ENCODE results near the gene EPB42.
"Not testable (repeated sequence)": the region's sequence is repeated elsewhere in the genome, so short reads cannot be mapped to it uniquely, and the experiment has no call there.

The EPB42 gene

GRCh38 chr15:43212299-43212698 is 8.5 kb downstream of the EPB42 start:
- DNase-seq (ENCODE audit: low read depth) = no peak

- no peak for DNase-seq (ENCODE audit: low read depth)
Observed at GRCh38 chr15:43211224-43211735, 9.5 kb downstream of the EPB42 start.

- DNase-seq (ENCODE audit: low read depth) = no peak
Observed at GRCh38 chr15:43210807-43211206, 10.0 kb downstream of the EPB42 start.

- no peak for DNase-seq (ENCODE audit: low read depth)
Observed at GRCh38 chr15:43210172-43210745, 10.6 kb downstream of the EPB42 start.

GRCh38 chr15:43209059-43209824 is 11.6 kb downstream of the EPB42 start:
- no peak for DNase-seq (ENCODE audit: low read depth)

GRCh38 chr15:43208052-43209002 is 12.5 kb downstream of the EPB42 start:
- DNase-seq (ENCODE audit: low read depth) = no peak

- no peak for DNase-seq (ENCODE audit: low read depth)
Observed at GRCh38 chr15:43207024-43207423, 13.8 kb downstream of the EPB42 start.

- DNase-seq (ENCODE audit: low read depth) = no peak
Observed at GRCh38 chr15:43206054-43206453, 14.8 kb downstream of the EPB42 start.

- peak; percentile 29 for DNase-seq (ENCODE audit: low read depth)
Observed at GRCh38 chr15:43204016-43204901, 16.6 kb downstream of the EPB42 start.

GRCh38 chr15:43199945-43200488 is 20.8 kb downstream of the EPB42 start:
- no peak for DNase-seq (ENCODE audit: low read depth)

GRCh38 chr15:43198992-43199391 is 21.8 kb downstream of the EPB42 start:
- DNase-seq (ENCODE audit: low read depth) = no peak

- not testable (repeated sequence) for DNase-seq (ENCODE audit: low read depth)
Observed at GRCh38 chr15:43198556-43198955, 22.3 kb downstream of the EPB42 start.

- not testable (repeated sequence) for DNase-seq (ENCODE audit: low read depth)
Observed at GRCh38 chr15:43197773-43198172, 23.0 kb downstream of the EPB42 start.

- no peak for DNase-seq (ENCODE audit: low read depth)
Observed at GRCh38 chr15:43196760-43197548, 23.9 kb downstream of the EPB42 start.

GRCh38 chr15:43194795-43195194 is 26.0 kb downstream of the EPB42 start:
- DNase-seq (ENCODE audit: low read depth) = no peak

GRCh38 chr15:43193710-43194109 is 27.1 kb downstream of the EPB42 start:
- no peak for DNase-seq (ENCODE audit: low read depth)

GRCh38 chr15:43190178-43190577 is 30.6 kb downstream of the EPB42 start:
- DNase-seq (ENCODE audit: low read depth) = no peak

GRCh38 chr15:43189296-43189695 is 31.5 kb downstream of the EPB42 start:
- no peak for DNase-seq (ENCODE audit: low read depth)

- DNase-seq (ENCODE audit: low read depth) = no peak
Observed at GRCh38 chr15:43187544-43188155, 33.2 kb downstream of the EPB42 start.

- no peak for DNase-seq (ENCODE audit: low read depth)
Observed at GRCh38 chr15:43186003-43186353, 34.8 kb downstream of the EPB42 start.

All from activated T-cell treated with anti-CD3 and anti-CD28 coated beads for 48 hours (primary cell).